Upper lobe of right lung (tissue), 1 donor: ENCODE measurements around the gene KCNIP1. TPM values are rescaled to one million over a fixed set of nuclear protein-coding genes. Genes with fewer than 3 reads are reported as not detected.
A peak's percentile ranks its signal among the peaks of the same experiment; 100 is the strongest.

ENCODE experiments used
- ATAC-seq: fragments of 200-7000 bp; cut with Tn5 transposase; one replicate; pipeline ENCODE4 v1.9.1; 2020; ENCODE audit warnings: mild to moderate bottlenecking, moderate library complexity
- DNase-seq: peaks from one replicate; pipeline ENCODE4 v3.0.0-alpha.2; 2020
- H3K27ac ChIP-seq: fragments of 200-600 bp; one replicate; pipeline ENCODE4 v1.8.0; 2022
- H3K27me3 ChIP-seq: fragments of 200-600 bp; one replicate; pipeline ENCODE4 v1.8.0; 2022; ENCODE audit warnings: mild to moderate bottlenecking
- H3K36me3 ChIP-seq: fragments of 200-600 bp; one replicate; pipeline ENCODE4 v1.8.0; 2022
- H3K4me1 ChIP-seq: fragments of 200-600 bp; one replicate; pipeline ENCODE4 v1.8.0; 2022
- H3K4me3 ChIP-seq: fragments of 200-600 bp; one replicate; pipeline ENCODE4 v1.8.0; 2022; ENCODE audit warnings: mild to moderate bottlenecking
- H3K9me3 ChIP-seq: fragments of 200-600 bp; one replicate; pipeline ENCODE4 v1.8.0; 2022
- CTCF ChIP-seq: fragments of 200-600 bp; IDR thresholded peaks from one replicate; pipeline ENCODE4 v1.8.0; 2022; ENCODE audit warnings: antibody characterized with exemption
- intact Hi-C: fragments of 100-400 bp; cut with DNase I; formaldehyde crosslinking; loops from one replicate; pipeline ENCODE4 v1.11.0; 2022
- total RNA-seq: library from RNA; stranded (reverse); fragmentation: NEBNext Ultra II Directional; extraction: Animal tissue kit (Norgen Biotek cat#: 25700); gene quantifications from one replicate; pipeline ENCODE4 v1.2.1, GENCODE V29; 2021
- donor health status: DM: no; HTN: yes; CAD: no; lungs with severe emphysema.

KCNIP1 gene
- total RNA-seq, 1 donor from 2014 or later: 2.7 TPM

- ATAC-seq (no peak), DNase-seq (no peak)
- intact Hi-C loops: no loop called here
- Histone ChIP-seq H3K4me3 (no peak overlapping the region), H3K9me3 (no peaks in the 10 kb centered on the region), H3K4me1 (no peaks in the 10 kb centered on the region), H3K27ac (no peak overlapping the region), H3K27me3 (peaks cover 21% of the 10 kb centered on the region), H3K36me3 (no peaks in the 10 kb centered on the region)
- no peak for TF ChIP-seq CTCF
Observed at GRCh38 chr5:170565072-170565471, 61.3 kb downstream of the KCNIP1 start.

- no peak for ATAC-seq
- intact Hi-C loops: no loop called here
- Histone ChIP-seq H3K27me3 (peaks cover 44% of the 10 kb centered on the region), H3K4me1 (no peaks in the 10 kb centered on the region), H3K36me3 (no peaks in the 10 kb centered on the region), H3K4me3 (no peak overlapping the region), H3K9me3 (no peaks in the 10 kb centered on the region), H3K27ac (no peak overlapping the region)
- no peak for TF ChIP-seq CTCF
- no peak for DNase-seq
Observed at GRCh38 chr5:170569101-170569500, 65.3 kb downstream of the KCNIP1 start.

- no peaks in the 10 kb centered on the region for H3K4me1 ChIP-seq
- H3K9me3 ChIP-seq: no peaks in the 10 kb centered on the region
- intact Hi-C loops: no loop called here
- peaks cover 46% of the 10 kb centered on the region for H3K27me3 ChIP-seq
- H3K4me3 ChIP-seq: no peak overlapping the region
- ATAC-seq (no peak), DNase-seq (no peak)
- H3K27ac ChIP-seq: no peak overlapping the region
- H3K36me3 ChIP-seq: no peaks in the 10 kb centered on the region
- TF ChIP-seq CTCF: no peak
Observed at GRCh38 chr5:170570476-170570875, 66.7 kb downstream of the KCNIP1 start.

DNA sequence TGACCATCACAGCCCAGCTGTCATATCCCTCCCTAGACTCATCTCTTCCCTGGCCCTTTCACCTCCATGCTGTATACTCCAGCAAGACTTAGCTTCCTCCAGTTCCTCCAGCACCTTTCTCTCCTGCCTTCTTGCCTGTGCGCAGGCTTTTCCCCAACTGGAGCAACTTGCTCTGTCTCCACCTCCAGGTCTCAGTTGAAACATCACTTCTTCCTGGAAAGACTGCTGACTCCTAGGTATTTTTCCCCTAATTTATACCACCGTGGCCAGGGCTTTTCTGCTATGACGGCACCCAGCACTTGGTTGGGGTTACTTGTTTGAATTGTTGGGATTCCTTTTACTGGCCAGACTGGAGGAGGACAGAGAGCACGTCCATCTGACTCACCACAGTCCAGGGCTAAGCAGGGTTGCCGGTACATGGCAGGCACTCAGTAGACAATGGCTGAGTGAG, 67.5 kb downstream of the KCNIP1 start:
- peak; percentile 43 for ATAC-seq
- H3K27ac ChIP-seq: no peak overlapping the region
- DNase-seq: no peak

DNA sequence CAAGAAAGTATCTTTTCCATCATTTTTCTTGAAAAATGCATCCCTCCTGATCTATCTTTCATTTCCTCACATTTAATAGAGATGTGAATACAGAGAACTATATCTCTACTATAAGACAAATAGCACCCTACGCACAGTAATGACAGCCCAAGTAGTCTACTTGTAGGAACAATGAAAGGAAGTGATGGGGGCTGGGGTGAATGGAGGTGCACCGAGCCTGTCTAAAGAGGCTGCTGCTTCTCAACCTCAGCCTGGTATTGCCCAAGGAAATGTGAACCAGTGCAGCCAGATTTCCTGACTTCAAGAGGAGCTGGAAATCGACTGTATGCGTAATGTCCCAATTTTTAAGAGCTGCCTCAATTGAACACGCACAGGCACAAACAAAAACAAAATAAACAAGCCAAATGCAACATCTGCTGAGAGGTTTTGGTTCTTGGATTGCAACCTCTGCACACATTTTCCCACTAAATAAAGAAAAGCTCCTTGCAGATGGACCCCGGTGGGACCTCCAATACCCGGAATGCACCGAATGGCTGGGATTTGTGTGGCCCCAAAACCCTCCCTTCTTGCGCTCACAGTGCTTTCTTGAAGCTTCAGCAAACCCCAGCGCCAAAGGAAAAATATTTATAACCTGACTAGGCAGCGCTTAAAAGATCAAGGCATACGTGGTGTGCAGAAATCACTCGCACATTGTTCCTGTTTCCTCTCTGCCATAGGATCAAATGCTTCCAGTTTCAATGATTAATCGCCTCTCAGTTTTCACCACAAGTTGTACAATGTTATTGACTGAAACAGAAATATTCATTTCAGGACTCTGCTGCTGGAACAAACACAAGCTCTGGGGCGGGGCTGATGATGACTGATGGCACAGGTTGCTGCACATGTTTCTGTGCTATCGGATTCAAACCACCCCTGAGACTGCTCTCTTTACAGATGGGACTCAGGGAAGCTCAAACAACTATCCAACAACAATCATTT, 68.3 kb downstream of the KCNIP1 start:
- Histone ChIP-seq H3K27ac (no peak overlapping the region), H3K9me3 (no peaks in the 10 kb centered on the region), H3K4me3 (no peak overlapping the region), H3K36me3 (no peaks in the 10 kb centered on the region), H3K27me3 (peaks cover 55% of the 10 kb centered on the region), H3K4me1 (no peaks in the 10 kb centered on the region)
- DNase-seq (no peak), ATAC-seq (no peak)
- intact Hi-C loops: no loop called here
- no peak for TF ChIP-seq CTCF

More for the DNA sequence above, 67.5 kb downstream of the KCNIP1 start:
- Histone ChIP-seq H3K9me3 (no peaks in the 10 kb centered on the region), H3K4me1 (no peaks in the 10 kb centered on the region), H3K27me3 (peaks cover 54% of the 10 kb centered on the region), H3K4me3 (no peak overlapping the region), H3K36me3 (no peaks in the 10 kb centered on the region)
- intact Hi-C loops: no loop called here
- TF ChIP-seq CTCF: no peak
